GM23248 (cell line): ENCODE data around the gene PCSK2. TPM values are rescaled to one million over a fixed set of nuclear protein-coding genes. Genes with fewer than 3 reads are reported as not detected.

Source experiments
- DNase-seq: peaks from one replicate; pipeline ENCODE4 v3.0.0-alpha.2; 2015
- H2AFZ ChIP-seq: fragments of 200-600 bp; sonication (generic); 2 replicates; pipeline ENCODE4 v1.6.1; 2016; ENCODE audit warnings: antibody characterized with exemption
- H3F3A ChIP-seq: fragments of 200-600 bp; sonication (generic); 2 replicates; pipeline ENCODE4 v1.6.1; 2016; ENCODE audit warnings: mild to moderate bottlenecking, antibody characterized with exemption, mixed run types; ENCODE audit not compliant: insufficient read depth
- H3K27ac ChIP-seq: fragments of 200-600 bp; sonication (generic); 2 replicates; pipeline ENCODE4 v1.5.1; 2016; ENCODE audit warnings: mild to moderate bottlenecking
- H3K27me3 ChIP-seq: fragments of 200-600 bp; sonication (generic); replicated peaks from 2 replicates; pipeline ENCODE4 v1.6.1; 2016; ENCODE audit warnings: mild to moderate bottlenecking; ENCODE audit not compliant: insufficient read depth
- H3K36me3 ChIP-seq: fragments of 200-600 bp; sonication (generic); 2 replicates; pipeline ENCODE4 v1.6.1; 2016; ENCODE audit warnings: low read depth, mild to moderate bottlenecking
- H3K4me1 ChIP-seq: fragments of 200-600 bp; sonication (generic); 2 replicates; pipeline ENCODE4 v1.6.1; 2016; ENCODE audit warnings: mild to moderate bottlenecking; ENCODE audit not compliant: insufficient read depth
- H3K4me2 ChIP-seq: fragments of 200-600 bp; sonication (generic); one replicate; pipeline ENCODE4 v1.6.1; 2016; ENCODE audit warnings: mild to moderate bottlenecking; ENCODE audit not compliant: unreplicated experiment
- H3K4me3 ChIP-seq: fragments of 200-600 bp; sonication (generic); 2 replicates; pipeline ENCODE4 v1.5.1; 2016; ENCODE audit warnings: mild to moderate bottlenecking
- H3K79me2 ChIP-seq: fragments of 200-600 bp; sonication (generic); 2 replicates; pipeline ENCODE4 v1.6.1; 2016; ENCODE audit warnings: mild to moderate bottlenecking; ENCODE audit not compliant: insufficient read depth
- H3K9ac ChIP-seq: fragments of 200-600 bp; sonication (generic); 2 replicates; pipeline ENCODE4 v1.6.1; 2016; ENCODE audit warnings: mild to moderate bottlenecking
- H3K9me2 ChIP-seq: fragments of 200-600 bp; sonication (generic); 2 replicates; pipeline ENCODE4 v1.6.1; 2016; ENCODE audit warnings: mixed run types, mild to moderate bottlenecking, moderate library complexity; ENCODE audit not compliant: insufficient read depth
- H3K9me3 ChIP-seq: fragments of 200-600 bp; sonication (generic); one replicate; pipeline ENCODE4 v1.6.1; 2017; ENCODE audit warnings: low read depth
- H4K20me1 ChIP-seq: fragments of 200-600 bp; sonication (generic); 2 replicates; pipeline ENCODE4 v1.6.0; 2016; ENCODE audit not compliant: insufficient read depth
- EZH2 ChIP-seq: fragments of 200-600 bp; sonication (generic); IDR thresholded peaks from 2 replicates; pipeline ENCODE4 v1.6.1; 2018; ENCODE audit warnings: antibody characterized with exemption, mild to moderate bottlenecking; ENCODE audit not compliant: insufficient read depth, poor library complexity, severe bottlenecking
- EZH2phosphoT487 ChIP-seq: fragments of 200-600 bp; sonication (generic); IDR thresholded peaks from 2 replicates; pipeline ENCODE4 v1.6.1; 2018; ENCODE audit warnings: antibody characterized with exemption, moderate library complexity, mild to moderate bottlenecking, low read depth; ENCODE audit not compliant: insufficient read depth
- WGBS, 2 experiments: methylation state at CpG; one replicate each; pipeline ENCODE4 v1.1.6; 2015 to 2017; ENCODE audit warnings: low lambda C conversion rate in 2 of 2, low coverage in 1 of 2; ENCODE audit errors: missing lambda C conversion rate in 2 of 2; 5-methylcytosine and 5-hydroxymethylcytosine counted together
- in situ Hi-C: fragments of 300-500 bp; cut with MboI; formaldehyde crosslinking; loops from 2 replicates; pipeline ENCODE4 v1.15.0; 2020
- polyA plus RNA-seq: library from polyadenylated mRNA; unstranded; fragments of >200 nt; fragmentation: Nextera tagmentation; extraction: Ambion mirVana; gene quantifications from 2 replicates; pipeline ENCODE4 v1.2.1, GENCODE V29; 2016
- total RNA-seq: library from RNA; depleted of rRNA; stranded (reverse); fragments of >200 nt; shearing (Covaris generic); gene quantifications from 2 replicates; pipeline ENCODE4 v1.2.3, GENCODE V29; 2014

Gene PCSK2
- total and polyA plus RNA-seq, 2 experiments from 2014 or later, result not detected

GRCh38 chr20:17300113-17300512 lies 73.3 kb downstream of the PCSK2 start:
- Histone ChIP-seq H3K4me3 (no peak overlapping the region), H3K4me2 (no peak overlapping the region), H3F3A (no peaks in the 10 kb centered on the region), H3K27me3 (no peaks in the 10 kb centered on the region), H3K9me2 (no peaks in the 10 kb centered on the region), H3K36me3 (no peaks in the 10 kb centered on the region), H3K9me3 (no peaks in the 10 kb centered on the region), H3K9ac (no peak overlapping the region), H3K4me1 (no peaks in the 10 kb centered on the region), H4K20me1 (no peaks in the 10 kb centered on the region), H3K79me2 (no peaks in the 10 kb centered on the region), H2AFZ (no peak overlapping the region), H3K27ac (no peak overlapping the region)
- WGBS, 2 experiments, result 36 to 71% methylated on average over 2 of the region's 2 CpGs
- TF ChIP-seq EZH2phosphoT487 (no peak), EZH2 (no peak)
- DNase-seq, result no peak
- in situ Hi-C loops, result no loop called here

- TF ChIP-seq EZH2 (no peak), EZH2phosphoT487 (no peak)
- Histone ChIP-seq H2AFZ (no peak overlapping the region), H3K4me3 (no peak overlapping the region), H3K4me1 (no peaks in the 10 kb centered on the region), H3F3A (no peaks in the 10 kb centered on the region), H4K20me1 (no peaks in the 10 kb centered on the region), H3K9ac (no peak overlapping the region), H3K4me2 (no peak overlapping the region), H3K27me3 (no peaks in the 10 kb centered on the region), H3K9me2 (no peaks in the 10 kb centered on the region), H3K36me3 (no peaks in the 10 kb centered on the region), H3K79me2 (no peaks in the 10 kb centered on the region), H3K27ac (no peak overlapping the region), H3K9me3 (no peaks in the 10 kb centered on the region)
- DNase-seq, result no peak
- in situ Hi-C loops, result no loop called here
- WGBS, 2 experiments, result 11 to 13% methylated on average over 3 of the region's 3 CpGs
Measured at GRCh38 chr20:17304774-17305173, 77.9 kb downstream of the PCSK2 start.

GRCh38 chr20:17306427-17306826 lies 79.6 kb downstream of the PCSK2 start:
- no peaks in the 10 kb centered on the region for H4K20me1 ChIP-seq
- H3K4me2 ChIP-seq, result no peak overlapping the region
- no peak overlapping the region for H3K9ac ChIP-seq
- no peaks in the 10 kb centered on the region for H3K4me1 ChIP-seq
- no peaks in the 10 kb centered on the region for H3F3A ChIP-seq
- no peaks in the 10 kb centered on the region for H3K79me2 ChIP-seq
- H3K4me3 ChIP-seq, result no peak overlapping the region
- H3K36me3 ChIP-seq, result no peaks in the 10 kb centered on the region
- 37 to 45% methylated on average over 4 of the region's 4 CpGs for WGBS, 2 experiments
- no peaks in the 10 kb centered on the region for H3K27me3 ChIP-seq
- DNase-seq, result no peak
- in situ Hi-C loops, result no loop called here
- H3K27ac ChIP-seq, result no peak overlapping the region
- H3K9me3 ChIP-seq, result no peaks in the 10 kb centered on the region
- no peak for TF ChIP-seq EZH2
- TF ChIP-seq EZH2phosphoT487, result no peak
- H3K9me2 ChIP-seq, result no peaks in the 10 kb centered on the region
- H2AFZ ChIP-seq, result no peak overlapping the region

GRCh38 chr20:17314264-17314663 lies 87.4 kb downstream of the PCSK2 start:
- no peak overlapping the region for H3K4me3 ChIP-seq
- H3K9me3 ChIP-seq, result no peaks in the 10 kb centered on the region
- H3K79me2 ChIP-seq, result no peaks in the 10 kb centered on the region
- no peak for DNase-seq
- WGBS, 2 experiments, result 24 to 26% methylated on average over 5 of the region's 5 CpGs
- no peaks in the 10 kb centered on the region for H4K20me1 ChIP-seq
- H3K4me1 ChIP-seq, result no peaks in the 10 kb centered on the region
- H2AFZ ChIP-seq, result no peak overlapping the region
- H3K36me3 ChIP-seq, result no peaks in the 10 kb centered on the region
- in situ Hi-C loops, result no loop called here
- TF ChIP-seq EZH2 (no peak), EZH2phosphoT487 (no peak)
- H3K27ac ChIP-seq, result no peak overlapping the region
- no peak overlapping the region for H3K4me2 ChIP-seq
- no peaks in the 10 kb centered on the region for H3F3A ChIP-seq
- H3K9me2 ChIP-seq, result no peaks in the 10 kb centered on the region
- H3K9ac ChIP-seq, result no peak overlapping the region
- no peaks in the 10 kb centered on the region; the same call in 1 of the 2 replicates for H3K27me3 ChIP-seq
